WI38 (cell line): Measurements from ENCODE around the gene PIGH.

Experiments
- H3K4me3 ChIP-seq: 2 replicates; pipeline ENCODE4 v1.5.1; 2011; ENCODE audit warnings: low read depth, mild to moderate bottlenecking, control low read depth, low read length
- TF ChIP-seq, protein P1 (sequence below): IDR thresholded peaks from 2 replicates; pipeline ENCODE4 v1.5.1; 2012; ENCODE audit warnings: low read depth, mild to moderate bottlenecking, control low read depth, low read length

Gene PIGH

DNA sequence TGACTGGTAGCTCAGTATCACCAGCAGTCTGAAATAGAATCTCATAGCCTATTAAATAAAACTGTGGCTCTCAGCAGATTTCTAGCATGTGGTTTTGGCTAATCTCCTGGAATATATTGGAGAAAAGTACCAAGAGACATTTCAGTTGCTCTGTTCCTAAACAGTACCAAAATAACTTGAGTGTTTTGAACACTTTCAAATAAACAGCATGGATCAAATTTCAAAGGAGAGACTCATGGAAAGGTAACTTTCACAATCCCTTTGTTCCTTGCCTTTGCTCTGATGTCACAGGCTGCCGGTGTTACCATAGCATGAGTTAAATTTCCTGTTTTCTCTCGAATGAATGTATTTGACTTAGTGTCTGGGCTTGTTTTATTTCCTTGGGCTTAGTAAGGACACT is 23.0 kb upstream of the PIGH start:
- no peak overlapping the region for H3K4me3 ChIP-seq
- TF ChIP-seq, protein P1, sequence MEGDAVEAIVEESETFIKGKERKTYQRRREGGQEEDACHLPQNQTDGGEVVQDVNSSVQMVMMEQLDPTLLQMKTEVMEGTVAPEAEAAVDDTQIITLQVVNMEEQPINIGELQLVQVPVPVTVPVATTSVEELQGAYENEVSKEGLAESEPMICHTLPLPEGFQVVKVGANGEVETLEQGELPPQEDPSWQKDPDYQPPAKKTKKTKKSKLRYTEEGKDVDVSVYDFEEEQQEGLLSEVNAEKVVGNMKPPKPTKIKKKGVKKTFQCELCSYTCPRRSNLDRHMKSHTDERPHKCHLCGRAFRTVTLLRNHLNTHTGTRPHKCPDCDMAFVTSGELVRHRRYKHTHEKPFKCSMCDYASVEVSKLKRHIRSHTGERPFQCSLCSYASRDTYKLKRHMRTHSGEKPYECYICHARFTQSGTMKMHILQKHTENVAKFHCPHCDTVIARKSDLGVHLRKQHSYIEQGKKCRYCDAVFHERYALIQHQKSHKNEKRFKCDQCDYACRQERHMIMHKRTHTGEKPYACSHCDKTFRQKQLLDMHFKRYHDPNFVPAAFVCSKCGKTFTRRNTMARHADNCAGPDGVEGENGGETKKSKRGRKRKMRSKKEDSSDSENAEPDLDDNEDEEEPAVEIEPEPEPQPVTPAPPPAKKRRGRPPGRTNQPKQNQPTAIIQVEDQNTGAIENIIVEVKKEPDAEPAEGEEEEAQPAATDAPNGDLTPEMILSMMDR: no peak

DNA sequence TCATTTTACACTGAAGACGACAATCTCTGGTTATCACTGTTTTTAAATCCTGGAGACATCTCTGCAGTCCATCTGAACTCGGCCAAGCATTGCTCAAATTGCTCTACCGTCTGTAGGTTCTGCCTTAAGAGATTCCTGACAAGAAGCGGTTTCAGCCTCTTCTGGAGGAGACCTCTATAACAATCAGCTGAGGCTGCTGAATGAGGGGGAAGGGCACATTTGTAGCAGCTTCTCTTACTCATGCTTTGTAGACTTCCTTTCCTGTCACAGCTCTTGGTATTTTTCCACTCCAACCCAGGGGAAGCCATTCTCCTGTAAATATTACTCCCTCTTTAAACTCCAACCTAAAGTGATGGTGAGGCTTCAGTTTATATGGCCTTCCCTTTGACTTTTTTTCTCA is 22.6 kb upstream of the PIGH start:
- no peak overlapping the region for H3K4me3 ChIP-seq
- TF ChIP-seq, protein P1: no peak

DNA sequence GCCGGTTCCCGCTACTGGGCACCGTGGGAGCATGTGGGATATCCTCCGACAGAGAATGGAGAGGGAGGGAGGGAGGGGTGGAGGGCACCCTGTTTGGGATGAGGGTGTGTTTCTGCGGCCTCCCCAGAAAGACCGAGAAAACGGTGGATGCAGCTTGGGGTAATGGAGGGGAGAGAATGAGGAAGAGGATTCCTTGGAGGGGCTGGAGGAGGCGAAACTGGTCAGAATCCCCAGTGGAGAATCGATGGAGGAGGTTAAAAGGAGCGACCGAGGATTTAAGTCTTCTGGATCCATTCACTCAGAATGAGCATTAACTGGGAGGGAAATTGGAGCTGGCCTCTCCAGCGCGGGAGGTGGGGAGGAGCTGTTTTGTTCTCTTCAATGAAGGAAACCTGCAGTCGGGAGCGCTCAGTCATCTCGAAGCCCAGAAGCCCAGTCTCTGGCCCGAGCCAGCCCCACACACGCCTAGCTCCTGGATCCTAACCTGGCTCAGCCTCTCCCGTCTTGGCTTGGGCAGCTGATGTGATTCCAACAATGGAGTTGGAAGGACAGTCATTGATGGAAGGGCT is 20.2 kb upstream of the PIGH start:
- peak overlapping the region; percentile 70 for H3K4me3 ChIP-seq
- TF ChIP-seq, protein P1: no peak

DNA sequence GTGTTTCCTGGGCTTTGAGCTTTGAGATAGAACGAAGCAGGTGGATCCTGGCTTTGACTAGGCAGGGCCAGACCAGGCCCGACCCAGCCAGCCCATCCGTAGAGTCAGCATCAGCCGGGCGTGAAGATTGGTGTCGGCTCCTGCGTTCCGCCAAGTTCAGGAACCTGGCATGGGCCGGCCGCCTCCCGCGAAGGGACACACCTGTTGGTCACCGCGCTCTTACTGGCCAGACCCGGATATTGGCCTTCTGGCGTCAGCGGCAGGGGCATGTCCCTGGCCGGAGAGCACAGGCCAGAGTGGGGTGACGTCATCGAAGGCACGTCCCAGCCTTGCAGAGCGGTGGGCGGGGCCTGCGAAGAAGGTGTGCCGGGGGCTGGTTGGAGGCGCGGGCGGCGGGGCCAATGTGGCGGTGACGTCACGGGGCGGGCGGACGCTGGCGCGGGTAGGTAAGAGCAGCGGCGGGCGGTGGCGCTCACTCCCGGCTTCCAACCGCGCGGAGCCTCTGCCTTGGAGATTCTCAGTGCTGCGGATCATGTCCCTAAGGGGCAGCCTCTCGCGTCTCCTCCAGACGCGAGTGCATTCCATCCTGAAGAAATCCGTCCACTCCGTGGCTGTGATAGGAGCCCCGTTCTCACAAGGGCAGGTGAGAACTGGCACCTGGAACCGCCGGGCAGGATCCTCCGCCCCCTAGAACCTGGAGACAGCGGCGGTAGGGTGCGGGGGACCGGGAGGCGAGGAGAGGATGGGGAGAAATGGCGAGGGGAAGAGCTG is 19.6 kb upstream of the PIGH start, which contains the start of gene ARG2:
Gene ARG2 (plus strand): TSS at position 475 of the 771 bp plus-strand sequence. CDS start 58 bp downstream, at position 533.
- TF ChIP-seq, protein P1: no peak
- peak within 1 kb of the TSS; percentile 70 for H3K4me3 ChIP-seq

DNA sequence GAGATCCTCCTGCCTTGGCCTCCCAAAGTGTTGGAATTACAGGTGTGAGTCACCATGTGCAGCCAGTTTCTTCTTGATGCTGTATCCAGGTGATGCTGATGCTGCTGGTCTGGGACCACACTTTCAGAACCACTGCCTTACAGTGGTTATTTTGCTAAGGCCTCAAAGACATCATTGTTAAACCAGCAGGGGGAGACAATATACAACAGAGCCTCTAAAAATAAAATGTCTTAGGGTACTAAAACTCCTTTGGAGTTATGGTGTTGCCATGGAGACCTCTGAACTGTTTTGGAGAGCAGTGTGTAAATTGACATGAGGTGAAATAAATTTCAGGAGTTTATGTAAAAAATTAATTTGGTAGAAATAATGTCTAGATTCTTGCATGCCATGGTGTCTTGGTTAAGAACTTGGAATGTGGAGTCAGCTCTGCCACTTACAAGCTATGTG is 18.6 kb upstream of the PIGH start:
- no peak overlapping the region for H3K4me3 ChIP-seq
- TF ChIP-seq, protein P1: peak; percentile 50; the same call in 1 of the 2 replicates

DNA sequence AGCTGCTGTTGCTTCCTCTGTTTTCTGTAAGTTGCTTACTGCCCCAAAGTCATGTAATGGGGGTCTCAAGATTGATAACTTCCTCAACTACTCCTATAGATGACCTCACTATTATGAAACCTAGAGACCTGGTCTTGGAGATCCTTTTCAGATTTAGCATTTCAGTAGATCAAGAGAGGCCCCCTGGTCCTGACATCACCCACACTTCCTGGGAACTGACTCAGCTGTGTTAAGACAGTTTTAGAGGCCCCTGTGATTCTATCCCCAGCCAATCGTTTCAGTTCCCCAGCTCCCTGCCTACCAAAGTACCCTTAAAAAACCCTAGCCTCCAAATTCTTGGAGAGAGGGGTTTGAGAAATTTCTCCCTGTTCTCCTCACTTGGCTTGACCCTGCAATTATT is 10.4 kb upstream of the PIGH start:
- TF ChIP-seq, protein P1: no peak
- no peak overlapping the region for H3K4me3 ChIP-seq

DNA sequence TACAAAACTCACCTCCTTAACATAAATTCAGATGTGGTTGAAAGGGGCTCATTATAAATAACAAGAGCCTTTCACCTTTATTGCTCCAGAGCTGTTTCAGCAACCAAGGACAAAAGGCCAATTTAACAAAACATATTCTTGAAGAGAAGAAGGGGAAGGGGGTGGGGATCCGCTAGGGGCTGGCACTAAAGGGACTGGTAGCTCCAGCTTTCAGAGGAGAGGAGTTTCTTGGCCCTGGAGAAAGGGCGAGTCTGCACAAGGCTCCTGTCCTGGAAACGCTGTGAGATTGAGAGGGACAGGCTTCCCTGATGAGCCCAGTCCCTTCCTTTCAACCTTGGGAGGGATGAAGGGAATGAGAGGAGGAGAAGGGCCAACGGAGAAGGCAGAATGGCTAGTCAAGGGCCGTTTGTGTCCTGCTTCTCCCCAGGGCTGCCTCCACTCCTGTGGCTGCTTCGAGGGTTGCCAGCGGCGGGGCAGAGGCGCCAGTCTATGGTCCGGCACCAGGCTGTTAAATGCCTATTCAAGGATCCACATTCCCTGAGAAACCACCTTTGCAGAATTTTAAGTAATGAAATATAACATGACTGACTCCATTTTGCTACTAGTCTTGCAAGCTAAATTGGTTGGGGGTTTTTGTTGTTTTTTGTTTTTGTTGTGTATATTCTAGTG is 9.7 kb upstream of the PIGH start:
- H3K4me3 ChIP-seq: no peak overlapping the region
- TF ChIP-seq, protein P1: no peak
